IPS-18c (cell line): ENCODE data around the gene APOO.

Experiments
- H3K4me3 ChIP-seq: 2 replicates; pipeline ENCODE4 v1.7.0; 2013; ENCODE audit warnings: low read depth, mild to moderate bottlenecking, low read length, moderate library complexity; ENCODE audit not compliant: insufficient read depth
- H3K9me3 ChIP-seq: one replicate; pipeline ENCODE4 v1.6.1; 2013; ENCODE audit warnings: mild to moderate bottlenecking, low read length, moderate library complexity; ENCODE audit not compliant: control insufficient read depth, insufficient read depth

APOO gene

DNA sequence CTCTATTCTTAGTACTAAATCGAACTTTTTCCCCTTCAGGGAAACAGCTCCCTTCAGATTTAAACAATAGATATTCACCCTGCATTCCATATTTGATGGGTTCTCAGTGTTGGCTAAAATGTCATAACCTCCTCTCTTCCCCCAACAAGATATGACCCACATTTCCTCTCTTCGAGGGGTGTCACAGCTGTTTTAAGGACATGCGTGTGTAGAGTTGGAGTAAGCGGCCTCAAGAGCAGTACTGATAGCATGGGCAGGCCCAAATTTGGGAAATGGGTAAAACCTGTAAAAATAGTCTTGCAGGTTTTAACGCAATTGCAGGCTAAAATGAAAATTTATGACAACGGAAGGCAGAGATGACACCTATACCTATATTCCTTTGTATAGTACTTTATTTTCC, 96.1 kb downstream of the APOO start:
- no peak overlapping the region for H3K4me3 ChIP-seq

GRCh38 chrX:23811108-23811651, 96.6 kb downstream of the APOO start:
- H3K4me3 ChIP-seq = no peak overlapping the region
- H3K9me3 ChIP-seq = peaks cover 2% of the 10 kb centered on the region

More for the DNA sequence above, 96.1 kb downstream of the APOO start:
- peaks cover 2% of the 10 kb centered on the region for H3K9me3 ChIP-seq

DNA sequence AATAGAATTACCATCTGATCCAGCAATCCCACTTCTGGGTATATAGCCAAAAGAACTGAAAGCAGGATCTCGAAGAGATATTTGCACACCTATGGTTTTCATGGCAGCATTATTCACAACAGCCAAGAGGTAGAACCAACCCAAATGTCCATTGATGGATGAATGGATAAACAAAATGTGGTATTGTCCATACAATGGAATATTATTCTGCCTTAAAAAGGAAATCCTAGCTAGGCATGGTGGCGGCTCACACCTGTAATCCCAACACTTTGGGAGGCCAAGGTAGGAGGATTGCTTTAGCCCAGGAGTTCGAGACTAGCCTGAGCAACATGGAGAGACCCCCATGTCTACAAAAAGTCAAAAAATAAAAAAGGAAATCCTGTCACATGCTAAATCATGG, 97.5 kb downstream of the APOO start:
- Histone ChIP-seq H3K4me3 (no peak overlapping the region), H3K9me3 (peaks cover 2% of the 10 kb centered on the region)

DNA sequence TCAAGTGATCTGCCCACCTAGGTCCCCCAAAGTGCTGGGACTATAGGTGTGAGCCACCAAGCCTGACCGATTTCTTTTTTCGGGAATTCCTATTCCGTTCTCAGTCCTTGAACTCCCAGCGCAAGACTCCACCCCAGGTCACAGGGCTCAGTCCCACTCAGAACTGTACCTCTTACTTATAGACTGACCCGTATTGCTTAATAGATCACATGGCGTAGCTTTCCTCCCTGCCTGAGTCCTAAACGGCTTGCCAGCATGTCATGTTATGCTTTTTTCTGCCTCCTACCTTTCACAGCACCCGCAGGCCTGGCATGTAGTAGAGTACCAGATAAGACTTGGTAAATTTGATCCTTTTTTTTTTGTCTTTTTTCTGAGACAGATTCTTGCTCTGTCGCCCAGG, 102.3 kb downstream of the APOO start:
- Histone ChIP-seq H3K9me3 (no peaks in the 10 kb centered on the region), H3K4me3 (no peak overlapping the region)

DNA sequence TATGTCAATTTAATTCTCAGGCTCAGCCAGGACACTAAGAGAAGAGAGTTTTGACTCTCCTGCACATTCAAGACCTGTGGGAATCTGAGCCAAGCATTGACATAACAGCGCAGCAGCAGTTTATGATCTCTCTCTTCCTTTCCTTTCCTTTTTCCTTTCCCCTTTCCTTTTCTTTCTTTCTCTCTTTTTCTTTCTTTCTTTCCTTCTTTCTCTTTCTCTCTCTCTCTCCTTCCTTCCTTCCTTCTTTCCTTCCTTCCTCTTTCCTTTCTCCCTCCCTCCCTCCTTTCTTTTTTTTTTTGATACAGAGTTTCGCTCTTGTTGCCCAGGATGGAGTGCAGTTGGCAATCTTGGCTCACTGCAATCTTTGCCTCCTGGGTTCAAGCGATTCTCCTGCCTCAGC, 103.2 kb downstream of the APOO start:
- Histone ChIP-seq H3K9me3 (no peaks in the 10 kb centered on the region), H3K4me3 (no peak overlapping the region)

- Histone ChIP-seq H3K4me3 (no peak overlapping the region), H3K9me3 (no peaks in the 10 kb centered on the region)
These were observed 103.8 kb downstream of the APOO start for GRCh38 chrX:23803931-23804381.

- no peak overlapping the region for H3K4me3 ChIP-seq
- H3K9me3 ChIP-seq = no peaks in the 10 kb centered on the region
These were observed 105.3 kb downstream of the APOO start for GRCh38 chrX:23802431-23802830.

GRCh38 chrX:23799469-23800065, 108.2 kb downstream of the APOO start:
- Histone ChIP-seq H3K9me3 (no peaks in the 10 kb centered on the region), H3K4me3 (no peak overlapping the region)

- H3K4me3 ChIP-seq = no peak overlapping the region
These were observed 110.2 kb downstream of the APOO start for GRCh38 chrX:23797371-23798128.

DNA sequence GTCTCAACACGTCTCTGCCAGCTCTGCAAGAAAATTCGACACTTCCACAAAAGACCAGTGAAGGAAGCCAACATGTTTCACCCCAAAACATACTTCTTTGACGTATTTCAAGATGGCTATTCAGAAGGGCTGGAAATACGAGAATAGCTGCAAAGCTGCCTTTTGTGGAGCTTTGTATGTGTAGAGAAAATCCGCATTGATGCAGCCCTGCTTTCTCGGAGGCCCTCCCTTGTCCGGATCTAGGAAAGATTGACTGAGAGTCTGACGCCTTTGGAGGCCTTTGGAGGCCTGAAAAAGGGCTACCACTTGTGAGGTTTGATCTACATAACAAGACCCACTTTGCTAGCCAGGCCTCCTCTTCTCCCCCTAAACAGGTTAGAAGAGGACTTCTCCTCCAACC, 112.5 kb downstream of the APOO start:
- H3K9me3 ChIP-seq = no peaks in the 10 kb centered on the region
- H3K4me3 ChIP-seq = no peak overlapping the region

More at GRCh38 chrX:23797371-23798128, 110.2 kb downstream of the APOO start:
- H3K9me3 ChIP-seq = no peaks in the 10 kb centered on the region

DNA sequence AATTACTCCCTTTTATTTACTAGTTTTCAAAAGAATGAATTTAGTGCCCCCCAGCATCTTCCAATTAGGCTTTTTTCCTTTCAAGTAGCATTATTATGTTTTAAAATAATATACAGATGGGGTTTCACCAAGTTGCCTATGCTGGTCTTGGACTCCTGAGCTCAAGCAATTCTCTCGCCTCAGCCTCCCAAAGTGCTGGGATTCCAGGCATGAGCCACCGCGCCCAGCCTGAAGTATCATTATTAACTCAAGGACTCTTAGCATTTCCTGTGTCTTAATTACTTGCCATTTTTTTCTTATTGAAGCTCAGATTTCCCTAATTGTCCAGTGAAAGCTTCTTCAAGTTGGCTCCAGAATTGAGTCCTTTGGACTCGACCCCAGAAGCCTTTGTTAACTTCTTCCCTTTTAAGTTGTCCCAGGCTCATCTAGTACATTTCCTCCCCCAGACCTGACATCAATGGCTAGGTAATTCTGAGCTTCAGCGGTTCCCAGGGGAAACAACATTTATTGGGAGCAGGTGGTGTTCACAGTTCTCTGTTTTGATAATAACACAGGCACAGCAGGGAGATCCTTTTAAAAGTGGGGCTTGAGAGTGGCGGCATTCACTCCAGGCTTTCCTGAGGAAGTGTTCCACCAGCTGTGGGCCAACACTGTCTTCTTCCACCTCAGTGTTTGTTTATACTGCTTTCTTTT, 114.7 kb downstream of the APOO start:
- Histone ChIP-seq H3K4me3 (no peak overlapping the region), H3K9me3 (no peaks in the 10 kb centered on the region)

DNA sequence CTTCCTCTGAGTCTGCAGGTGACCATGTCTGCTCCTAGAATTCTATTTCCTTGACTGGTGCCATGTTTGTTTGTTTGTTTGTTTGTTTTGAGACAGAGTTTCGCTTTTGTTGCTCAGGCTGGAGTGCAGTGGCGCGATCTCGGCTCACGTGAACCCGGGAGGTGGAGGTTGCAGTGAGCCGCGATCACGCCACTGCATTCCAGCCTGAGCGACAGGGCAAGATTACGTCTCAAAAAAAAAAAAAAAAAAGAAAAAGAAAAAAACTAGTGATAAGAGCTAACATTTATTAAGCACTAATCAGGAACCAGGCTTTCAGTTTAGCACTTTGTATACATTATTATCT, 117.6 kb downstream of the APOO start:
- Histone ChIP-seq H3K9me3 (no peaks in the 10 kb centered on the region), H3K4me3 (no peak overlapping the region)

DNA sequence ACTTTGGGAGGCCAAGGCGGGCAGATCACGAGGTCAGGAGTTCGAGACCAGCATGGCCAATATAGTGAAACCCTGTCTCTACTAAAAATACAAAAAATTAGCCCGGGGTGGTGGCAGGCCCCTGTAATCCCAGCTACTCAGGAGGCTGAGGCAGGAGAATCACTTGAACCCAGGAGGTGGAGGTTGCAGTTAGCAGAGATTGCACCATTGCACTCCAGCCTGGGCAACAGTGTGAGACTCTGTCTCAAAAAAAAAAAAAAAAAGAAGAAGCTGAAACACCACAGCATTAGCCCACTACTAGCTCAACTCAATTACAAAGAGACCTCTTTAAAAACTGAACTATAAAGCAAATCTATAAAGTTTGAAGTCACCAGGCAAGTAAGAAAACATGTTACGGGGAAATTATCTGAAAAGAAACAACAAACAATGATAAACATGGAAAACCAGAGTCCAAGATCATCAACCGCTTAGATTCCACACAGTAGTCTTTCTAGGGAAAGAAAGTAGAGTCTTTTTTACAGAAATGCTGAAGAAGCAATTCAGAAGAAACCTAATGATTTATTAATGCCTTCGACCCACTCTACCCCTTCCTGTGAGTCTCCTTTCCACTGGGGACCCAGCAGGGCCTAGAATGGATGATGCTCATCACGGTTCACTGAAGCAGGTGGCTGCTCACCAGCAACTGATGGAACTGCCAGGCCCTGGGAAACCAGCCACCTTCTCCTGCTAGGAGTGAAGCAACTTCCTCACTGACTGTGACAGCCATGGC, 118.2 kb downstream of the APOO start:
- H3K4me3 ChIP-seq = no peak overlapping the region

DNA sequence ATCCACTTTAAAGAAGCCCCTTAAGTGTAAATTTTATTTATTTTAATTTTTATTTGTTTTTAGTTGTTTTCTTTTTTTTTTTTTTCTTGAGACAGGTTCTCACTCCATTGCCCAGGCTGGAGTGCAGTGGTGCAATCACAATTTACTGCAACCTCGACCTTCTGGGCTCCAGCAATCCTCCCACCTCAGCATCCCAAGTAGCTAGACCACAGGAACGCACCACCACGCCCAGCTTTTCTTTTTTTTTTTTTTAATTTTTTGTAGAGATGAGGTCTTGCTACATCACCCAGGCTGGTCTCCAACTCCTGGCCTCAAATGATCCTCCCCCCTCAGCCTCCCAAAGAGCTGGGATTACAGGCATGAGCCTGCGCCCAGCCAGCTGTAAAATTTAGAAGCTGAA, 118.8 kb downstream of the APOO start:
- no peak overlapping the region for H3K4me3 ChIP-seq

More for the DNA sequence above, 118.2 kb downstream of the APOO start:
- H3K9me3 ChIP-seq = no peaks in the 10 kb centered on the region

DNA sequence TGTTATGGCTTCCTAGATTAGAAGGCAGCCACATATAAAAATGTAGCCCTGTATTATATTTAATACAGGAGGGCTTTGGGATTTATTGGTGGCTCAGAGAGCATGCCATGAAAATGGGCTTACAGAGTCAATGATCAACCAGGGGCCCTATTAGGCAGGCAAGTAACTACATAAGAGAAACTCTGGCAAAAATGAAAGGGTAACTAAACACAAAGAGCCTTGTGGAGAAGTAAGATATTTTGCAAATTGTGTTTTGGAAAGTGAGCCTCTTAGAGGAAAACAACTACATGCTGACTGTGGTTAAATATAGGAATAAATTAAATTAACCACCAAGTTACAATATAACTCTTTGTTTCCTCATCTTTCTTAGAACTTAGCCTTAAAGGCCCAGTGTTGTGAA, 119.2 kb downstream of the APOO start:
- Histone ChIP-seq H3K4me3 (no peak overlapping the region), H3K9me3 (no peaks in the 10 kb centered on the region)

More for the DNA sequence above, 118.8 kb downstream of the APOO start:
- H3K9me3 ChIP-seq = no peaks in the 10 kb centered on the region

GRCh38 chrX:23787745-23788118, 120.0 kb downstream of the APOO start:
- Histone ChIP-seq H3K9me3 (no peaks in the 10 kb centered on the region), H3K4me3 (no peak overlapping the region)

GRCh38 chrX:23786268-23786815, 121.4 kb downstream of the APOO start:
- H3K9me3 ChIP-seq = no peaks in the 10 kb centered on the region
- no peak overlapping the region for H3K4me3 ChIP-seq
